Activated naive CD8-positive, alpha-beta T cell (primary cell): ENCODE data around the gene RASGRP2.
"Not testable (repeated sequence)": the region's sequence is repeated elsewhere in the genome, so short reads cannot be mapped to it uniquely, and the experiment has no call there.

Source experiments
- H3K27ac Mint-ChIP-seq: one replicate; pipeline ENCODE4 v1.8.0; 2021; ENCODE audit warnings: mixed read lengths
- H3K27me3 Mint-ChIP-seq: one replicate; pipeline ENCODE4 v1.8.0; 2021; ENCODE audit warnings: mixed read lengths
- H3K36me3 Mint-ChIP-seq: one replicate; pipeline ENCODE4 v1.8.0; 2021; ENCODE audit warnings: mixed read lengths
- H3K4me1 Mint-ChIP-seq: one replicate; pipeline ENCODE4 v1.8.0; 2021; ENCODE audit warnings: low read depth, mixed read lengths
- H3K4me3 Mint-ChIP-seq: one replicate; pipeline ENCODE4 v1.8.0; 2021; ENCODE audit warnings: mild to moderate bottlenecking, mixed read lengths
- H3K9me3 Mint-ChIP-seq: one replicate; pipeline ENCODE4 v1.8.0; 2021; ENCODE audit warnings: low read depth, mixed read lengths

The RASGRP2 gene

GRCh38 chr11:64714666-64715065, 29.3 kb downstream of the RASGRP2 start:
- Mint-ChIP-seq H3K9me3 (no peaks in the 10 kb centered on the region), H3K36me3 (no peaks in the 10 kb centered on the region), H3K27me3 (peaks cover 32% of the 10 kb centered on the region), H3K4me3 (peak overlapping the region; percentile 76), H3K4me1 (peaks cover 17% of the 10 kb centered on the region), H3K27ac (no peak overlapping the region)

- H3K27ac Mint-ChIP-seq: no peak overlapping the region
Measured at GRCh38 chr11:64713781-64714363, 30.1 kb downstream of the RASGRP2 start.

GRCh38 chr11:64713016-64713707, 30.8 kb downstream of the RASGRP2 start:
- Mint-ChIP-seq H3K4me3 (no peak overlapping the region), H3K27me3 (peaks cover 40% of the 10 kb centered on the region)

More at GRCh38 chr11:64713781-64714363, 30.1 kb downstream of the RASGRP2 start:
- Mint-ChIP-seq H3K4me3 (peak overlapping the region; percentile 76), H3K9me3 (no peaks in the 10 kb centered on the region), H3K4me1 (peaks cover 17% of the 10 kb centered on the region), H3K36me3 (no peaks in the 10 kb centered on the region), H3K27me3 (peaks cover 37% of the 10 kb centered on the region)

GRCh38 chr11:64712430-64713015, 31.4 kb downstream of the RASGRP2 start:
- Mint-ChIP-seq H3K4me1 (peaks cover 17% of the 10 kb centered on the region), H3K27me3 (peaks cover 41% of the 10 kb centered on the region), H3K4me3 (peak overlapping the region; percentile 52), H3K36me3 (no peaks in the 10 kb centered on the region), H3K9me3 (no peaks in the 10 kb centered on the region), H3K27ac (no peak overlapping the region)

More at GRCh38 chr11:64713016-64713707, 30.8 kb downstream of the RASGRP2 start:
- peaks cover 17% of the 10 kb centered on the region for H3K4me1 Mint-ChIP-seq
- H3K9me3 Mint-ChIP-seq: no peaks in the 10 kb centered on the region
- no peak overlapping the region for H3K27ac Mint-ChIP-seq
- H3K36me3 Mint-ChIP-seq: no peaks in the 10 kb centered on the region

GRCh38 chr11:64711956-64712362, 32.0 kb downstream of the RASGRP2 start:
- H3K27ac Mint-ChIP-seq: no peak overlapping the region
- H3K4me1 Mint-ChIP-seq: peaks cover 17% of the 10 kb centered on the region
- no peaks in the 10 kb centered on the region for H3K9me3 Mint-ChIP-seq
- H3K36me3 Mint-ChIP-seq: no peaks in the 10 kb centered on the region
- peaks cover 39% of the 10 kb centered on the region for H3K27me3 Mint-ChIP-seq
- peak overlapping the region; percentile 52 for H3K4me3 Mint-ChIP-seq

GRCh38 chr11:64711138-64711955, 32.6 kb downstream of the RASGRP2 start:
- Mint-ChIP-seq H3K27me3 (peaks cover 39% of the 10 kb centered on the region), H3K27ac (no peak overlapping the region), H3K36me3 (no peaks in the 10 kb centered on the region), H3K4me1 (peaks cover 17% of the 10 kb centered on the region), H3K9me3 (no peaks in the 10 kb centered on the region), H3K4me3 (peak overlapping the region; percentile 32)

GRCh38 chr11:64710418-64711137, 33.4 kb downstream of the RASGRP2 start:
- H3K4me1 Mint-ChIP-seq: peaks cover 17% of the 10 kb centered on the region
- no peak overlapping the region for H3K4me3 Mint-ChIP-seq
- H3K27ac Mint-ChIP-seq: no peak overlapping the region
- H3K9me3 Mint-ChIP-seq: no peaks in the 10 kb centered on the region
- H3K36me3 Mint-ChIP-seq: no peaks in the 10 kb centered on the region
- H3K27me3 Mint-ChIP-seq: peaks cover 39% of the 10 kb centered on the region

GRCh38 chr11:64705501-64705900, 38.4 kb downstream of the RASGRP2 start:
- Mint-ChIP-seq H3K9me3 (no peaks in the 10 kb centered on the region), H3K36me3 (no peaks in the 10 kb centered on the region), H3K27me3 (peaks cover 23% of the 10 kb centered on the region), H3K27ac (no peak overlapping the region), H3K4me1 (no peaks in the 10 kb centered on the region), H3K4me3 (no peak overlapping the region)

GRCh38 chr11:64703048-64703447, 40.9 kb downstream of the RASGRP2 start:
- Mint-ChIP-seq H3K27ac (no peak overlapping the region), H3K27me3 (peaks cover 9% of the 10 kb centered on the region), H3K9me3 (no peaks in the 10 kb centered on the region), H3K36me3 (no peaks in the 10 kb centered on the region), H3K4me1 (no peaks in the 10 kb centered on the region), H3K4me3 (no peak overlapping the region)

GRCh38 chr11:64701956-64702355, 42.0 kb downstream of the RASGRP2 start:
- not testable (repeated sequence) for H3K4me3 Mint-ChIP-seq, H3K36me3 Mint-ChIP-seq, H3K27ac Mint-ChIP-seq, H3K4me1 Mint-ChIP-seq, H3K27me3 Mint-ChIP-seq, H3K9me3 Mint-ChIP-seq

GRCh38 chr11:64698427-64698826, 45.5 kb downstream of the RASGRP2 start:
- Mint-ChIP-seq H3K27ac (no peak overlapping the region), H3K36me3 (no peaks in the 10 kb centered on the region), H3K4me1 (no peaks in the 10 kb centered on the region), H3K4me3 (no peak overlapping the region), H3K27me3 (peaks cover 4% of the 10 kb centered on the region), H3K9me3 (no peaks in the 10 kb centered on the region)

GRCh38 chr11:64697663-64698375, 46.1 kb downstream of the RASGRP2 start:
- Mint-ChIP-seq H3K4me3 (no peak overlapping the region), H3K9me3 (no peaks in the 10 kb centered on the region), H3K36me3 (no peaks in the 10 kb centered on the region), H3K27me3 (peaks cover 5% of the 10 kb centered on the region), H3K27ac (no peak overlapping the region), H3K4me1 (peaks cover 6% of the 10 kb centered on the region)

- Mint-ChIP-seq H3K27me3 (peaks cover 2% of the 10 kb centered on the region), H3K9me3 (no peaks in the 10 kb centered on the region), H3K4me3 (no peak overlapping the region), H3K27ac (no peak overlapping the region), H3K36me3 (no peaks in the 10 kb centered on the region), H3K4me1 (peaks cover 16% of the 10 kb centered on the region)
Measured at GRCh38 chr11:64696045-64696444, 47.9 kb downstream of the RASGRP2 start.

GRCh38 chr11:64695548-64695947, 48.4 kb downstream of the RASGRP2 start:
- Mint-ChIP-seq H3K36me3 (no peaks in the 10 kb centered on the region), H3K9me3 (no peaks in the 10 kb centered on the region), H3K4me3 (no peak overlapping the region), H3K27me3 (peaks cover 2% of the 10 kb centered on the region), H3K4me1 (peaks cover 16% of the 10 kb centered on the region), H3K27ac (no peak overlapping the region)
